NCI-H2196 (cell line): ENCODE results near the gene ABCA6.

Source experiments
- DNase-seq: peaks from one replicate; lab custom pipeline; 2025; ENCODE audit not compliant: unreplicated experiment; lab: John Stamatoyannopoulos, UW

Gene ABCA6

GRCh38 chr17:69050999-69051775 lies 90.5 kb downstream of the ABCA6 start:
- DNase-seq = no peak

- no peak for DNase-seq
Measured at GRCh38 chr17:69048634-69049033, 93.1 kb downstream of the ABCA6 start.

- no peak for DNase-seq
Measured at GRCh38 chr17:69047368-69048263, 94.1 kb downstream of the ABCA6 start.

GRCh38 chr17:69046121-69046807 lies 95.4 kb downstream of the ABCA6 start:
- DNase-seq = no peak

- no peak for DNase-seq
Measured at GRCh38 chr17:69045646-69046045, 96.0 kb downstream of the ABCA6 start.

- DNase-seq = no peak
Measured at GRCh38 chr17:69044371-69044770, 97.3 kb downstream of the ABCA6 start.

- no peak for DNase-seq
Measured at GRCh38 chr17:69043098-69043734, 98.5 kb downstream of the ABCA6 start.

GRCh38 chr17:69042308-69042707 lies 99.4 kb downstream of the ABCA6 start:
- DNase-seq = no peak

- no peak for DNase-seq
Measured at GRCh38 chr17:69031839-69032238, 109.9 kb downstream of the ABCA6 start.

GRCh38 chr17:69030169-69030568 lies 111.5 kb downstream of the ABCA6 start:
- no peak for DNase-seq
